NCI-H2107 (cell line): Measurements from ENCODE around the gene SLC17A3.

Source experiments
- DNase-seq: peaks from one replicate; lab custom pipeline; 2025; lab: John Stamatoyannopoulos, UW

Gene SLC17A3

GRCh38 chr6:25835442-25836283 is 38.4 kb downstream of the SLC17A3 start:
- no peak for DNase-seq

DNA sequence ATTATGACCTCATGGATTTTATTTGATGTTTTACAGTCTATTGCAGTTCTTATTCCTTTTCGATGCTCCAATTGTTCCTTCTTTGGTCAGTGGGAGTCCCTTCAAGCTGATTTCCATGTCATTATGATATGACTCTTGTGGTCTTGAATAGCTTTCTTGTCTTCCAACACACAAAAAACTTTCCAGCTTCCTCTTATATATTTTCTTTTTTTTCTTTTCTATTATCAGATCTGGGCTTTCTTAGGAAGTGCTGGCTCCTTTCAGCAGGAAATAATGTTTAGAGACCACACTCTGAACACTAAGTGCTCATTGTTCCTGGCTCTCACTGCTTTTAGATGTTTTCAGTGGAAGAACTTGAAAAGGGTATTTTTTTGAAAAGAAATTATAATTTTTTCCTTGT is 39.1 kb downstream of the SLC17A3 start:
- DNase-seq: no peak

- DNase-seq: no peak
Measured at GRCh38 chr6:25833136-25833535, 40.9 kb downstream of the SLC17A3 start.

- DNase-seq: no peak
Measured at GRCh38 chr6:25832670-25833069, 41.4 kb downstream of the SLC17A3 start.

DNA sequence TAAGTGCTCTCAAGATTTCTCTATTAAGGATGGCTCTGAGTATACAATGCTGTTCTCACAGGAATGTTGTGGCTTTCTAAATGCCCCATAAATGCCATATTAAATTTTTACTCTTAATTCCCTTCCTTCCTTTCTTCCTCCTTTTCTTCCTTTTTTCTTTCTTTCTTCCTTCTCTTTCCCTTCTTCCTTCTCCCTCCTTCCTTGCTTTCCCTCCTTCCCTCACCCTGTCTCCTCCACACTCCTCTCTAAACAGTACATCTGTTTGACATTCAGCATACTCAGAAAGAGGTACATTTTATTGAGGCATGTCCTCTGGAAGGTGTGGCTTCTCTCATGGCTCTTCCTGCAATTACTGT is 41.8 kb downstream of the SLC17A3 start:
- DNase-seq: no peak

DNA sequence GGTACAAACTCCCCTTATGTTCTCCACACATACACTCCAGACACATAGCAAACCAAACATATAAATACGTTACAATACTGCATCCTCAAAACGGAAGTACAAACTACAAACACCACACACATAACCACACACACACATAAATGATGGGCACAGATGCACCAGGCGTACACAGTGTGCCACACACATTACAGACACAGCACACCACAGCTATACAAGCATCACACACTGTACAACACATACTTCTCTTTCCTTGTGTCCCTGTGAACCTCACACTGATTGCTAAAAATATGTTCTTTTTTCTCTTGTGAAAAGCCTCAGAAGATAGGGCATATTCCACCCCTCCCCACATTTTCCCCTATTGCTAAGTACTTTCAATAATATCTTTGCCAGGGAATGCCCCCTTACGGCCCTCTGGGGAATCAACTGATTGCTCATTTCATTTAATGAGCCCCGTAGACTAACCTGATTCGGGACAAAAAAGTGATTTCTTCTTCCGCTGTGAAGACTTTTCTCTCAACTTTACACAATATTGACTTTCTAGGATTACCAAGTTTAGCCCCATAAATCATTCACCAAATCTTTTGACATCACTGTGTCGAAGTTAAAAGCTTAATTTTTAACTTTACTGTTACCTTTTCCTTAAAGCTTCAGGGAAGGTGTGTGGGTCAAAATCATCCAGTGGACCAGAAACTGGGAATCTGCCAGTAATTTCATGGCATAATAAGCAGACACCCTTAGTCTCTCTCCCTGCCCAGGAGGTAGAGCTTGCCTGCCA is 42.3 kb downstream of the SLC17A3 start, which contains the start of gene SLC17A1:
Gene SLC17A1, minus strand, starts transcription at position 521 of the 775 bp plus-strand sequence. CDS start 1,495 bp downstream, outside the sequence.
- no peak for DNase-seq

GRCh38 chr6:25830458-25830857 is 43.6 kb downstream of the SLC17A3 start:
- DNase-seq: no peak

DNA sequence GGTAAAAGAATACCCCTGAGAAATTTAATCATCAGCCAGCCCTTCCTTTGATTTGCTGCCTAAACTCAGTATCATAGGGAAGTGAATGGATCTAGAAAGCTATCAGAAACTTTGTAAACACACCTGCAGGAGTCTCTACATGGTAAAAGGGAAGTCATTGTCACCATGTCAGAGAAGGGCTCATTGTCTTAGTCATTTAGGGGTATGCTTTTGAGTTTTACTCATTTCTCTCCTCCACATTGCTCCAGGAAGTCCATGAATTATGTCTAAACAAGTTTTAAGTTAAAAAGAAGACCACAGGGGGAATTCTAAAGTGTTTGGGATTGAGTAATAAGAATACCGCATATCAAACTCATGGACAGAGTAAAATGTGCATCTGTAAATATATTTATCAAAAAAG is 44.7 kb downstream of the SLC17A3 start:
- DNase-seq: no peak

DNA sequence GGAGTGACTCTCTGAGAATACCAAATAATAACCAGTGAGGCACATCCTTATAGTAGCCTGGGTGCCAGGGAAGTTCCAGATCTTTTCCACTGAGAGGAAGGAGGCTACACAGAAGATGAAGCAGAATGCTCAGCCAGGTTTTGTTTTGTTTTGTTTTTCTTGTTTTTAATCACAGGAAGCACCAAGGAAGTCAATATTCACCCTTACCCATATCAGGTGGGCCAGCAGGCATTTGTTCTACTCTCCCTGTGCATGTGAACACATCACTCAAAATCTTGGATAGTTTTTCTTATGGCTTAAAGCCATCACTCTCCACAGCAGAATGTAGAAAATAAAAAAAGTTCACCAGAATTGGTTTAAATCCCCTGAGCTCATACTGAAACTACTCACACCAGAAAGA is 52.7 kb downstream of the SLC17A3 start:
- DNase-seq: no peak

DNA sequence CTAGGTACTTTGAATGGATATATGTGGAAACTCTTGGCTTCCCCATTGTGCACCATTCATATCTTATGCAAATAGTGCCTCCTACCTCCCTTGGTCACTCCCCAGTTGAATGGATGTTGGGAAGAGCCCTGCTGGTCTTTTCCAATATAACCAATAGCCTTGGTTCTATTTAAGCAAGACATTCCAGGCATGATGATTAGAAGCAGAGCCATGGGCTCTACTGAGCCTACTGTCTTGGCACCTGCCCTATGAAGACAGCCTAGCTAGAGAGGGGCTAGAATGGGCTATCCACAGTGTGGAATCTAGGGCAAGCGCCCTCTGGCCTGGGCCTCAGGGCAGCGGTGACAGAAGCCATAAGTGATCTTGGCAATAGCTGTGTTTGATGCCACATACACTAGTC is 57.8 kb downstream of the SLC17A3 start:
- no peak for DNase-seq

DNA sequence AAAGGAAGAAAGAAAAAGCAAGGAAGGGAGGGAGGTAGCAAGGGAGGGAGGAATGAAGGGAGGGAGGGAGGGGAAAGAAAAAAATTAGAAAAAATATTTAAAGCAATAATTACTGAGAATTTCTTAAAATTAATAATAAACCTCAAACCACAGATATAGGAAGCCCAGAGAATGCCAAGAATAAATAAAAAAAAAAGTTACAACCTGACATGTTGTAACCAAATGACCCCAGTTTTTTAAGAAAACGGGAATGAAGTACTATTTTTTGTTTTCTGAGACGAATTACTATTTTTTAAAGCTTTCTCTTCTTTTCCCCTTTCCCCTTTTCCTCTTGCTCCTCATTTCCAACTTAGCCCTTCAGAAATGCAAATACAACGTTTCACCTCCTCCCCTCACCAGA is 58.8 kb downstream of the SLC17A3 start:
- no peak for DNase-seq

DNA sequence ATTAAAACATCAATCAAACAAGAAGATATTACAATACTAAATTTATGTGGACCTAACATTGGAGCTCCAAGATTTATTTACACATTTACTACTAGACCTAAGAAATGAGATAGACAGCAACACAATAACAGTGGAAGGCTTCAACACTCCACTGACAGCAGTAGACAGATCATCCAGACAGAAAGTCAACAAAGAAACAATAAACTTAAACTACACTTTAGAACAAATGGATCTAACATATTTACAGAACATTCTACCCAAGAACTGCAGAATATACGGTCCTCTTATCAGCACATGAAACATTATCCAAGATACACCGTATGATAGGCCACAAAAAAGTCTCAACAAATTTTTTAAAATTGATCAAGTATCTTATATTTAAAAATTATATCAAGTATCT is 69.2 kb downstream of the SLC17A3 start:
- DNase-seq: no peak

- no peak for DNase-seq
Measured at GRCh38 chr6:25801436-25801835, 72.6 kb downstream of the SLC17A3 start.
